Stimulated activated CD4-positive, alpha-beta T cell treated with anti-CD3 and anti-CD28 coated beads, Interleukin-1b, Interleukin-23, amount 100 ng/mL, for 4 hours (primary cell): ENCODE measurements around the gene TTC28.

Experiments
- DNase-seq, 2 donors: peaks; one replicate each; pipeline ENCODE4 v3.0.0-alpha.2; 2020; ENCODE audit warnings: low read depth in 2 of 2

TTC28 gene

DNA sequence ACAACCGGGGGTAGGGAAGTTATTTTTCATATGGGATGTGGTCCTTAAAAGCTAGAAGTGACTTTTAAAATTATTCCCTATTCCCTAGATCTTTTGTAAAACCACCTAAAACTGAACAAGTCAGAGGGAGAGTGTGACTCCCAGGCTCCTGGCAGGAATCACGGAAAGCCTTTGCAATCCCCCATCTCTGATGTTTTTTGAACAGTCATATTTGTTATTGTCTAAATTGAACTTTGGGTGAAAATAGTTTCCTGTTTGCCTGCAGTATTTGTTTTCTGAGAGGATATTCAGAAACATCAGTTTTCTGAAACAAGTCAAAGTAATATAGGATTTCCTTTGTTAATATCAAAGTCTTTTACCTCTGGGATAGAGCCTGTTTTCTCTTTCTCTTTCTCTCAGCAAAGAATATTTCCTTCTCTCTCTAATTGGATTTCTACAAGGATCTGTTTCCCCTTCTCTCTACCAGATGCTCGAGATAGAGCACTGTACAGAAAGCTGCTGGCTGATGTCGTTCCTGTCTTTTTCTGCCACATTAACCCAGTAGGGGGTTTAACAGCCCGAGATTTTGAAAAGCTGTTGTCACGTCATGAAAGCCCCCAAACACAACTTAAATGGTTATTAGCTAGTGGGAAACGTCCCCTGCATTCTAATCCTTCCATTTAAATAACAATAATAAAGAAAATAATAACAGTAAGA lies 628.4 kb downstream of the TTC28 start:
- DNase-seq: no peak

DNA sequence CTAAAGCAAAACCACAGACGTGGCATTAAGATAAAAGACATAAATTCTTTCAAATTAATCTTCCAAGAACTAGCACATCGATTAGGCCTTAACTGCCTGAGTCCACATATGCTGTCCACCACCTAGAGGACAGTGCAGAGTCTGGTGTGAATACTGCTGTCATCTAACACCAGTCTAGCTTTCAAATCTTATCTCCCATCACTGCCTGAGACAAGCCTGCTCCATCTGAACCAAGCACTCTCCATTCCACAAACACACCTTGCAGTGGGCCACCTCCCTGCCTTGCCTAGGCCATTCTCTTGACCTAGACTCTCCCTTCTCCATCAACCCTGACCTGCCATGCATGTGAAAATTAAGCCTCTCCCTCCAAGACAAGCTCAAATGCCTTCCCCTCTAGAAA lies 631.1 kb downstream of the TTC28 start:
- DNase-seq: no peak

DNA sequence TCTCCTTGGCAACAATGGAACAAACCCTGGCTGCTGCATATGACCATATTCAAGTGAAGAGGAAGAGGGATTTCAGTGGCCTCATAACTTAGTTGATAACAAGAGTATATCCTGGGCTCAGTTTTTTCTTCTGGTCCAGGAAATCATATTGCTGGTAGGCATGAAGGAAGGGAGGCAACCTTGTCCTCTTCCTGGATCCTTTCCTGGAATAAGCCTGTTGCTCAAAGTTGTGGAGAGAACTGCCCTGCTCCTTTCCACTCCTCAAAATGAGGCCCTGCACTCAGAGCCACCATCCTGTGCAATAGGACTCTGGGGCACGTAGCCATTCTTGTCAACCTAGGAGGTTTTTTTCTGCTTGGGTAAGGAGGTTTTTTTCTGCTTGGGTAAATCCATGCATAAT lies 631.9 kb downstream of the TTC28 start:
- no peak for DNase-seq

DNA sequence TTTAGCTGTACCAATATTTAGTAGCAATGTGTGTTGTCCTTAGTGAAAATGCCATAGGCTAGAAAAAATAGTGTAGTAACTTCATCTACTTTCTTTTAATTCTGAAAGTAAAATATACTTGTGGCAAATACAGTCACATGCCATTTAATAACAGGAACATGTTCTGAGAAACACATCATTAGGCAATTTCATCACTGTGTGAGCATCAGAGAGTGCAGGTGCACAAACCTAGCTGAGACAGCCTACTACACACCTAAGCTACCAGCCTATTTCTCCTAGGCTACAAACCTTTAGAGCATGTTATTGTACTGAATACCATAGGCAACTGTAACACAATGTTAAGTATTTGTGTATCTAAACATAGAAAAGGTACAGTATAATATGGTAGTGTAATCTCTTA lies 633.5 kb downstream of the TTC28 start:
- no peak for DNase-seq

DNA sequence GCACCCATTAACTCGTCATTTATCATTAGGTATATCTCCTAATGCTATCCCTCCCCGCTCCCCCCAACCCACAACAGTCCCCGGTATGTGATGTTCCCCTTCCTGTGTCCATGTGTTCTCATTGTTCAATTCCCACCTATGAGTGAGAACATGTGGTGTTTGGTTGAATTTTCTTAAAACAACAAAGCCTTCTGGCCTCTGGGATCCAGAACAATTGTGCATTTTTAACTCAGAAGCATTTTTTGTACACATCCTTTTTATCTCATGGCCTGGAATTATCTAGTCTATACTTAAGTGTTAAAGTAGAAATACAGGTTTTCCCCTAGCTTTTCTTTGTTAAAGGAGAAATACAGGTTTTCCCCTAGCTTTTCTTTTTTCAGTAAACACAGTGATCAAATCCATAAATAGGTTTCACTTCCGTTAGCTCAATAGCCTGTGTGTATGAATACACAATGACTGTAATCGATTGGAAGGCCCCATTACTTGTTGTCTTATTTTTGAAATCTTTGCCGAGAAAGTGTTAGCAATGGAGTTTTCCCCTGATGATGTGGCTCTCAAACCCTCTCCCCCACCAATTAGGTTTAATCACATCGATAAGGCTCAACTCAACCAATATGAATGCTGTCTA lies 635.0 kb downstream of the TTC28 start:
- DNase-seq: no peak

DNA sequence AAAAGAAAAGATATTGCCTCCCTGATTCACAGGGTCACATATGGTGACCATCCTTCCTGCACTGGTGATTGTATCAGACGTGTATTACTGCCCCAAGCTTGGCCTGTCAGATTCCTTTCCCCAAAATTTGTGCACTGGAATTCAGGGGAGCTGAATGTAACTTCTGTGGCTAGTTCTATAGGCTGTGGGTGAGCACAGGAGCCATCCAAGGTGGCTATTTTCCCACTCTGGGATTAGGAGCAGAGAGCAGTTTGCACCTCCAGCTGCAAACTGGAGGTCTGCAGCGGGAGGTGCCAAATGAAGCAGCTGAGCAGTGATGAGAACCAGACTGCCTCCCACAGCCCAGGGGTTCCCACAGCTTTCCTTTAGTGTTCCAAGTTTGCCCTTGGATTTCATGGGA lies 636.4 kb downstream of the TTC28 start:
- no peak for DNase-seq

DNA sequence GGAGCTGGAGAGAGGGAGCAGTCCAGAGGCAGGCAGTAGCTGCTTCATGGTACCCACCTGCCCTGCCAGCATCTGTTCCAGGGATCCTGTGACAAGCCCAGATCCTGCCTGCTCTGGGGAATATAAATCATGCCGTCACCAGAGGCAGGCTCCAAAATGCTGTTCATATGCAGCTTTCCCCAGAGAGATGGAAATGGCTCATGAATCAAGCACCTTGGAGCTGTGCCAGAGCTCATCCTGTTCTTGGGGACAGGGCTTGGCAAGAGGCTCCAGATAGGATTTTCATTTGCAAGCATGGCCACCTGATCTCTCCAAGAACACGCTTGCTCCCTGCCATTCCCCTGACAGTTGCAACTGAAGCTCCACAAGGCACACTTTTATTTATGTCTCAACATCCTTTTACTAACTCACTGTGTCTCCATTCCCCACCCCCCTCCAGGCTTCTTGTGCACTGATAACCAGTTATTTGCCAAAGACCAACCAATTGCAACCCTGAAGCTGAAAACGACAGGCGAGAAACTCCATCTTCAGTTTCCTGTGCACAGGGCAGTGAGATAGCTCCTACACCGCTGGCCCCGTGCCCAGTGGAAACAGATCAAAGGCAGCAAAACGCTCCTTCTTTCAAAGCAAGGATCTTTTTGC lies 644.8 kb downstream of the TTC28 start:
- DNase-seq: no peak

DNA sequence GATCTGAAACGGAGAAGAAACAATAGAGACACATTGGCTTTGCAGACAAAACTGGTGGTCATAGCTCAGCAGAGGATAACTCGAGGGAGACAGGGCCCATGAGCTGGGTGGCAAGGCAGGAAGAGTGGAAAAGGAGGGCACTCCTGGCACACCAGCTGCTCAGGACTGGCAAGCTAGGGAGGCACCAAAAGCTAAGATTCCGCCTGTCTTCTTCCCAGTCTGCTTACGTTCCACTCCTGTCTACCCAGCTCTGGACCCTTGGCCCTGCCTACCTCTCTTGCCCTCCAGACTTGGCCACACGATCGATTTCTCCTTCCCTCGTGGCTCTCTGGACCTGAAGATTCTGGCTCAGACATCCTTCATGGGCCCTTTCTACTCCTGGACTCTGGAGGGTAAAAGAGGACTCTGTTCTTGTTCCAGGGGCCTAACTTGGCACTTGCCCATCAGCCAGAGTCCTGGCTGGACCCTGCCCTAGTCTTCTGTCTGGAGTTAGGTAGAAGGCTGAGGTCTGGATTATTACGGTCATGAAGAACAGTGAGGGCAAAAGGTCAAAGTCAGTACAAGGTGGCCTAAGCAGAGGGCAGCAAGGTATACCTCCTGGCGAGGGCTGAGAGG lies 645.4 kb downstream of the TTC28 start:
- DNase-seq: no peak

DNA sequence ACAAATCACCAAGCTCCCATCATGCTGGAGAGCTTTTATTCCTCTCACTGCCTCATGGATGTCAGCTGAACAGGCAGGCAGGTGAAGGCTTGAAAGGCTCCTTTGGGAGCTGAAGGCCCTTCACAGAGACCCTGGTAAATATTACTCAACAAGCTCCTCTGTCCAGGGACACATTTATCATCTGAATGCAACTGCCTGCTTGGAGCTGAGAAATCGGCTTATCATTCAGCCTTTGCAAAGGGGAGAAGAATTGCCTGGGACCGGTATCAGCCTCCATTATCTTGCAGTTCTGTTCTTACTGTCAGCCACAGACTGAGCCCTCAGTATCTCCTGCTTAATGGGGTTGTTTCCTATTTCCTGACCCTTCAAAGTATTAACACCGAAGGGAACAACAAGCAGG lies 646.8 kb downstream of the TTC28 start:
- no peak for DNase-seq

DNA sequence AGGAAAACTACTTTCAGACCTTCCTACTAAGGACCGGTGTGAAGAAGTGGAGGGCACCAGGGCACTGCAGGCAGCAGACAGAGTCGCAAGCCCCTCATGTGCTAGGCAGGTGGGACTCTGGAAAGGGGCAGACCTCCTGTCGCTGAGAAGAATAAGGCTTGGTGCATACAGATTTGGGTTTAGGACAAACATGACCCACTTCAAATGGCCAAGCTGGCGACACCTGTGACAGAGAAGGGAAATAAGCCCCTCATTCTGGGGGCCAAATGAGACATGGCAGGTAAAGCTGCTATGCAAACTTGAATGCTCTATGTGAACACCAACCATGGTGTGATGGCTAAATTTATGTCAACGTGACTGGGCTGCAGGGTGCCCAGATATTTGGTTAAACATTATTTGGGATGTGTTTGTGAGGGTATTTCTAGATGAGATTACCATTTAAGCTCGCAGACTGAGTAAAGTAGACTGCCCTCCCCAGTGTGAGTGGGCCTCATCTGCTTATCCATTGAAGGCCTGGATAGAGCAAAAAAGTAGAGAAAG lies 648.2 kb downstream of the TTC28 start:
- no peak for DNase-seq

DNA sequence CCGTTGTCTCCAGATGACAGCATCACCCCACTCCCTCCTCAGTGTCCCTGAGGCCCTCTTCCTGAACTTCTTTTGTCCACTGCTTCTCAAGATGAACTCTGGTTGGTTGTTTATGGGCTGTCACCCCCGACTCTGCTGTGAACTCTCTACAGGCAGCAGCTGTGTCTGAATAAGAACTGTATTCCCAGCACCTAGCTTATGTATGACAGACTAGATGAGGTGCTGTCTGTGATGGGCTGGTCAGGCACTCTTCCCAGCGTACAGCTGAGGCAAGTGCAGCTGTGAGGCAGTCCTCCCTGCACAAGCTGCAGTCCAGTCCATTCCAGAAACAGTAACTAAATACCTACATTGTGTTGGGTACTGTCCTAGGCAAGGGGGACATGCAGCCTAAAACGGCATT lies 649.2 kb downstream of the TTC28 start:
- no peak for DNase-seq

DNA sequence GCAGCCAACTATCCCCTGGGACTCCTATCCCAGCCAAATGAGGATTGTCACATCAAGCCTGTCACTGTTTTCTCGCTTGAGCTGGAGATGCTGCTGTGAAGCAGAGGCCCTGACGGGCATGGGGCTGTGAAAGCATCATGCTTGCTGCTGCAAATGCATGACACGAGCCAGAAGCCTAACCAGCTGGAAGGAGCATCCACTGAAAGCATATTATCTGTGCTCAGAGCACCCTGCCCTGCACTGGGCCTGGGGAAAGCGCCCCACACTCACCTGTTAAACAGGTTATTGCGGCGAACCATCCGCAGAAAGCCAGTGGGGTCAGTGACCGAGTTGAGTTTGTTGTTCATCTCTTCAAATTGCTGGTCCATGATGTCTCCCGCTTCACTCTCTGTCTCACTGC lies 649.7 kb downstream of the TTC28 start:
- DNase-seq: no peak

DNA sequence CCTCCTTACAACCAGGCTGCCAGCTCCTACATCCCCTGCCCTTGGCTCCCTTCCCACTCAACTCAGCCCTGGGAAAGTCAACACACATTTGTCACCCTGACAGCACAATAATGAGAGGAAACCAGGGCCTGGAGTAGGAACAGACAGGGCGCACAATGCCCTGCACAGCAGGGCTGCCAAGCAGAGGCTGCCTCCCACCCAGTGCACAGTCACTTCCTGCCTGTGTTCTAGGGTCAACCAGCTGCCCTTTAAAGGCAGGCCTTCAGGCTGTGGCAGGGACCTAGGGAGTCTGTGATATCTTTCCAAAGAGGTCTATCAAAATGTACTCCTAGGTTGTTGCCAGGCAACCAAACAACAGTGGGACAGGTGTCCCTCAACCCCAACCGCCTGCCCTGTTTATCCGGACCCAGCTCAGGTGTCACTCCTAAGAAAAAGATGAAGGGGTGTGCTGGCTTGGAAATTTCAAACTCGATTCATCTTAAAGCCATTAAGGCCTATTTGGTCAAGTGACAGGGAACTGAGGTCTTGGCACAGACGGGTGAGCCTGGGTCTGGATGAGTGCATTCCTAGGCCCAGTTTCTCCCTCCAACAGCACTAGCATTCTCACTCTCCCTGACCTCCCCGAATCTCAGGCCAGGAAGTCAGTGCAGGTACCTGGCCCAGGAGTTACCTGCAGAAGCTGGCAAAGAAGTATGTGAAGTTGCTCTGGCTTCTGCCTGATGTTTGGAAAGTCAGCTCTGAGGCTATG lies 650.3 kb downstream of the TTC28 start:
- no peak for DNase-seq

DNA sequence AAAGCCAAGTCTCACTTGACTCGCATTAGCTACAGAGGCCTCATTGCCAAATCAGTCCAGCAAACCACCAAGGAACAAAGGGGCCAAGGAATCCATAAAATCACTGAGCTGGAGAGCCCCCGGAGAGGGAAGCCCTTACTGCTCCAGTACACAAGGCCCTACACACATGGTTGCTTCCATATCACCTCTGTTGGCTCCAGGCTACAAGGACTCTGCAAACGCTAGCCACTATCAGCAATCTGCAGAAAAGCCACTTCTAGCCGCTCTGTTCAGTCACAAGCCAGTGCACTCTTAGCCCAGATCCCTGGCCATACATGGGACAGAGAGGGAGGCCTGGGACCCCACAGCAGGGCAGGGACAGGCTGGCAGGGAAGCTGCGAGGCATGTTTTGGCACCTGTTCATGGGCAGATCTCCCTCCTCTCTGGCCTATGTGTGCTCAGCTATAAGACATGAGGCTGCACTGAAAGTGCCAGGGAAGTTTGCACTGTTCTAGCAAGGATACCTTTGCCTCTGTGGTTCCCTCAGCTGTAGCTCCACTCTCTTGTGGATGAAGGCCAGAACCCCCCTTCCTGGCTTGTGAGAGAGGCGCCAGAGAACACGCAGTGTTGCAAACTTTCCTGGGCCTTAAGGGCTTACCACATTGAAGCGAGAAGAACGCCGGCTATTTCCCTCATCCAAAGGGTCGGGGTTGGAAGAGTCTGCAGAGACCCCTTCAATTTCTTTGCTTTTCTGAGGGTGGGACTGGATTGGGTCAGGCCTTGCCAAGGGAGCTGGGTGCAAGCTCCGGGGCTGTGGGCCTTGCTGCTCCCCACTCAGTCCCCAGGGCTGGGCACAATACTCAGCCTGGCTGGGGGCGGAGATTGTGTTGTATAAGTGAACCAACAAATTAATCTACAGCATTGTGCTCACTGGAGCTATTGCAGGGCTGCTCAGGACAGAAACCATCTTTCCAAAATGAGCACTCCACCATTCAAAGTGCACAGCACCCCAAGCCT lies 651.9 kb downstream of the TTC28 start:
- DNase-seq: no peak

DNA sequence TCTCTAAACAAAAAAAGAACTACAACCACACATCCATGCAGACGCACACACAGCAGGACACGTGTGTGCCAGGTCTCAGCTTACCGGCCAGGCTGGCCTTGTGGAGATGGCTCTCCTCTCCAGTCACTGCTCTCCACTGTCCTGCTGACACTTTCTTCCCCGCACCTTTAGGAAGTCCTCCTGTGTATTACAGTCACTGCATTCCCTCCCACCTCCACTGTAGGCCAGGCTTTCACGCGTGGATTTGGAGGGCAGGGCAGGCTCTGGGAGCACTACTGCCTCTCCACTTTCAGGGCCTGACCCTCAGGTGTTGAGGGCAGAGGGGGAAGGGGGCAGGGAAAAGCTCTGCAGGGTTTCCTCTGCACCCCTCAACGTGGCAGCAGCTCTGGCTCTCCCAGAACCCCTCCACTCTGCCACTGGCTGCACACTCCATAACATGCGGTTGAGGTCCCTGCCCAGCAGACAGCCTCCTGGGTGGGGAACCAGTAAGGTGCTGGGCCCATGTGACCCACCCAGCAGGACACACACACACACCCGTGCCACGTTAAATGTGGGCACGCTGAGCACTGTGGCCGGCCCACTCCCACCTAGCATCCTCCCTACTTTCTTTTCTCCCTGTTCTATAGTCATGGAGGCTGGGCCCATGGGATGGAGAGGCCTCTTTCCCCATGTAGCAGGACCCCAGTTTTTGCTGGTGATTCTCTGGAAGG lies 653.6 kb downstream of the TTC28 start:
- no peak for DNase-seq

DNA sequence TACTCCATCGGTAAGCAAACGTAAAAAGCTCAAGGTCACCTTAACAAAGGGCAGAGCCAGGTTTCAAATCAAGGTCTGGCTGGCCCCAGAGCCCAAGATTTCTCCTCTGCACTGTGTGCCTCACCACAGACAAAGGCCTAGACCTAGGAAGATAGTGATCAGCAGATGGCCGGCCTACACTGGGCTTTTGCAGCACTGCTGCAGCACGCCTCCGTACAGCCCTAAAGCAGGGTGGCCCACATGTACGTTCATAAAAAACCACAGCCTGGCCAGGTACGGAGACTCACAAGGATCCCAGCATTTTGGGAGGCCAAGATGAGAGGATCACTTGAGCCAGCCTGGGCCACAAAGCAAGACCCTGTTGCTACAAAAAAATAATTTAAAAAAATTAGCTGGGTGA lies 654.3 kb downstream of the TTC28 start:
- DNase-seq: no peak

DNA sequence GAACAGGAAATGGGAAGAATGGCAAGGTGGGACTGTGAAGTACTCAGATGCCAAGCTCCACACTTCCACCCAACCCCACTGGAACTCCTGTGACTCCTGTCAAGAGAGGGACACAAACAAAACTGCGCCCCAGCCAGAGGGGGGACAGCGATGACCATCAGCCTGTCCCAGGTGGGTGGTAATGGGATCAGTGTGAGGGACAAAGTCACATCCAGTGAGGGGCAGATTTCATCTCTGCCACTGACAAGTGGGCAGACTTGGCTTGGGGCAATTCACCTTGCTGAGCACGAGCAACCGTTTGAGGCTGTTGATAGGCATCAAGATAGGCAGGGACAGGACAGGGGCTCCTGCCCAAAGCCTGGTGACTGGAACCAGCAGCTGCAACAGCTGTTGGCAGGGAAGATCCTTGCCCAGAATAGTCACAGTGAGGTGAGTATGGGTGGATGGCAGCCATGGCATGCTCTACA lies 655.2 kb downstream of the TTC28 start:
- DNase-seq: no peak

DNA sequence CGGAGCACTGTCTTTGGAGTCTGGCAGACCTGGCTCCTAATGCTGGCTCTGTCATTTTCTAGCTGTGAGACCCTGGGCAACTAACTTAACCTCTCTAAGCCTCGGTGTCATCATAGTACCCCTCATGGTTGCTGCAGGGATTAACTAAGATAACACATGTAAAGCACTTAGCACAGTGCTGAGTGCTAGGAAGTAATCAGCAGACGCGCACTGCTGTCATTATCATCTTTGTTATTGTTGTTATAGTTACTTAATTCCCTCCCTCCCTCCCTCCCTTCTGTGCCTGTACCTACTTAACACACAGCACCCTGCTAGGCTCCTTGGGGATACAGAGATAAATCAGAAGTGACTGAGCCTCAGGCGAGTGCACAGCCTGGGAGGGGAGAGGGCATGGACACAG lies 655.9 kb downstream of the TTC28 start:
- DNase-seq: no peak

DNA sequence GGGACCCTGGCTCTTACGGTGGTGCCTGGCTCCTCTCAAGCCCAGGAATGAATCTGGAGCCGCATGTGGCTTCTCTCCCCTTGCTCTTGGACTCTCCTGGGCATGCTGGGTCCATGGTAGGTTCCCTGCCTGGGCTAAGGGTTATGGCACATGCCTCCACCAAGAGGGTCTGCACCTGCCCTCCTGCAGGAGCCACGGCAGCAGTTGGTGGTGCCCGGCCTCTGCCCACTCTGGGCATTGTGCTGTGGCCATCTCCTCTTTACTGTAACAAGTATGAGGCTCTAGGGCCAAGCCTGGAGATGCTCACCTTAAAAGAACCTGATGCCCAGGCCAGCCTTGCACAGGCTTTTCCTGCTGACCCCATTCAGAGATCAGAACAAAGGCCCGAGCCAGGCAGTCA lies 656.6 kb downstream of the TTC28 start:
- DNase-seq: no peak
